Activated CD4-positive, CD25-positive, alpha-beta regulatory T cell (primary cell): ENCODE data around the gene KLHL1.
"Not testable (repeated sequence)": the region's sequence is repeated elsewhere in the genome, so short reads cannot be mapped to it uniquely, and the experiment has no call there.

Experiments used
- DNase-seq, 4 experiments: peaks; one replicate each; lab custom pipeline; 2025; lab: John Stamatoyannopoulos, UW

Gene KLHL1

GRCh38 chr13:70108356-70109105 lies at the start of gene KLHL1:
Gene KLHL1 (minus strand): TSS chr13:70108452. CDS start chr13:70107699, 753 bp downstream.
- DNase-seq: no peak

GRCh38 chr13:70142658-70143057 lies 34.4 kb upstream of the KLHL1 start:
- DNase-seq: not testable (repeated sequence)

- DNase-seq: no peak
Observed at GRCh38 chr13:70128098-70128497, 19.8 kb upstream of the KLHL1 start.

GRCh38 chr13:70125693-70126092 lies 17.4 kb upstream of the KLHL1 start:
- DNase-seq: no peak

DNA sequence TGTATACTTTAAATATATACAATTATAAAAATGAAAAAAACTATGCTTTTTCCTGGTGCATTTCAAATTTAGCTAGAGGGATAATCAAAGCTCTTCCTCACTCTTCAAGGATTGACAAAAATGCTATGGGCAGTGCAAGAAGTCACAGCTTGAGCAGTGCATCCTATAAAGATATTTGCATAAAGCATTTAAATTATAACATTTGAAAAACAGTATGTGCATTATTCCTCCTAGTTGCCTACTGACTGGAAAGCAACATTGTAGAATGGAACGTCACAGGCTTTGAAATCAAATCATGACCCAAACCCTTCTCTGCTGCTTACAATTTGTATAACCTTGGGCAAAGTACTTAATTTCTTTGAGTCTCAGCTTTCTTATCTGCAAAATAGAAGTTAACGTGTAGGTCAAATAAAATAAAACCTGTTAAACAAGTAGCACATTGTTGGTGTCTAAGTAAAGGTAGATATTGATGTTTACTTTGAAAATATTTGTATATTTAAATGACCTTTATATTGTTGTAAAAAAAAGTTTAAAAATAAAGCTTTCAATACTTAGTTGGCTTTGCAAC lies 9.2 kb upstream of the KLHL1 start:
- no peak for DNase-seq

DNA sequence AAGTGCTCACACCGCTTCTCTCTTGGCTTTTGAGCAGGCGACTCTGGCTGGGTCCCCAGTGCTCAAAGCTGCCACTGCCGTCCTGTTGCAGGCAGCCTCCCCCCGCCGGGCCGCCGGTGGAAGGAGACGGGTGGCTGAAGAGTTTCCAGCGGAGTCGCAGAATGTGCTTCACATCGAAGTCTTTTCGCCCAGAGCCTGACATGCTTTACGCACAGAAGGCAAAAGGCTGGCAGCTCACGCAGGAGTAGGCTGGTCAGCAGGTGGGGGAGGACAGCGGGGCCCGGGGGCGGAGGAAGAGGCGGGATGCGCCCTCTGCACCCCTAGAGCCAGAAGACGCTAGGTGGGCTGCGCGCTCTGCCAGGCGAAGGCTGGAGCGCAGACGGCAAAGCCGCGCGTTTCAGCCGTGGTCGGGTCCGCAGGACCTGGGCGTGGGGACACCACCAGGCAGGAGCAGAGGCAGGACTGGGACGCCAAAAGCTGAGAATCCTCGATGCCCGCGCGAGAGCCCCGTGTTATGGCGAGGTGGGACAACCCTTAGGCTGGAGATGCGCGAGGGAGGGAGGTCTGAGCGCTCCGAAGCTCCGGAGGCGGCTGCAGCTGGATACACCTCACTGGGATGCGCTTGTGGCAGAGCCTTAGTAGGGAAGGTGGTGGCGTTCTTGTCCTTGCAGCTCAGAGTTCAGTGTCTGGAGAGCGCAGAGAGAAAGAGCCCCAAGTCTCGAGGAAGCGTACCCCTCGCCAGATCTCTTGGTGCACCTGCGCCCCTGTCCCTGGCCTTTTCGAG lies 562 bp downstream of the KLHL1 start, which contains the start of gene ATXN8OS:
ATXN8OS (plus strand) TSS at position 329 of the 784 bp plus-strand sequence.
- DNase-seq: no peak

DNA sequence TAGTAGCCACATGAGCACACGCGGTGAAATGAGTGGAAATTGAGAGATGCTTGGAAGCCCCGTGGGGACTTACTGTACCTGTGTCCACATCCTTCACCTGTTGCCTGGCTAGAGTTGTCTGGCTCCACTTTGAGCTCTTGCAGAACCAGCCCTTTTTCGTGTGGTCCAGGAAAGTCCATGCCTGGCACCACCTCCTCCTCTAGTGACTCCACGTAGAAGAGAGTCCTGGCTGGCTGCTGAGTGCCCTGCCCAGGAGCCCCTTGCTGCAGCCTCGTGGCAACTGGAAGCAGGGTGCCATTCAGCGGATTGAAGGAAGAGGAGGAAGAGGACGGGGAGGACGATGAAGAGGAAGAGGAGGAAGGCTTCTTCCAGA lies 1.1 kb downstream of the KLHL1 start:
- DNase-seq: no peak

- no peak for DNase-seq
Observed at GRCh38 chr13:70104481-70104880, 3.8 kb downstream of the KLHL1 start.

DNA sequence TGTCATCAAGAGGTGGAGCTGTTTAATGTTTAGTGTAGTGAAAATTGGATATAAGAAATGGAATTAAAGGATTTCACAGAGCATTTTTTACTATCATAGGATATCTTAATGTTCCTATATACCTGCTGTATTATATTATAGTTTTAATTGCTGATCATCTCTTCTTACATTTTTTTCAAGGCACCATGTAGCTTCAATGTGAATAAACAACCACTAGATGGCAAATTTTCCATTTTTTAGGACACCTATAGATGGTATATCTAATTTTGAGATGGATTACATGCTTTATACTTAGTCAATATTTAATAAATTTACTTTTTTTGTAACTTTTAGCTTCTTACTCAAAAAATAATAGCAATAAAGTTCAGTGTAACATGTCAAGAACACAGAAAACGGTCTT lies 9.6 kb downstream of the KLHL1 start:
- DNase-seq: no peak

DNA sequence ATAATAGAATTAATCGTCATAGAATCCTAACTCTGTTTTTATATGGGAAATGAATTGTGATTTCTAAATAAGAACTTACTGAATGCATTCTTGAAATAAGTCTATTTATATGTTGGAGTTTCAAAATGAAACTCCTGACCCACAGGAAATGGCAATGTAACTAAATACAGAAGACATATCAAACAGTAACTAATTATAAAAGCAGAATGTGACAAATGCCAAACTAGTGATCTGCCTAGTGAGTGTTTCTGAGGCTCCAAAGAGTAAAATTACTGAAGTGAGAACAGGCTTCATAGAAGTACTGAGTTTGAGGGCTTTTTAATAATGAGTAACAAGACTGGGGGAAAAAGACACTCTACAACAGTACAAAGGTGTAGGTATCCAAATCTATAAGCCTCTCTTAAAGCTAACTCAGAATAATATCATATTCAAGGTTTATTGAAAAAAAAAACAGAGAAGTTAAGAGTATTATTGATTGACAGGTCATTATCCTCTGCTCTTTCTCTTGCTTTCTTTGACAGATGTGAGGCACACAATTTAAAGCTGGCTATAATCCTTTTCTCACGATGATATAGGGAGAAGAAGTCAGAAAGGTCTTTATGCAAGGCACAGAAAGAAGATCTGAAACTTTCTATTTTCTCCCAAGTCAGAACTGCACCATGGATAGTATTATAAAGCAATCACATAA lies 18.1 kb downstream of the KLHL1 start:
- DNase-seq: no peak

GRCh38 chr13:70088926-70089325 lies 19.3 kb downstream of the KLHL1 start:
- no peak for DNase-seq

DNA sequence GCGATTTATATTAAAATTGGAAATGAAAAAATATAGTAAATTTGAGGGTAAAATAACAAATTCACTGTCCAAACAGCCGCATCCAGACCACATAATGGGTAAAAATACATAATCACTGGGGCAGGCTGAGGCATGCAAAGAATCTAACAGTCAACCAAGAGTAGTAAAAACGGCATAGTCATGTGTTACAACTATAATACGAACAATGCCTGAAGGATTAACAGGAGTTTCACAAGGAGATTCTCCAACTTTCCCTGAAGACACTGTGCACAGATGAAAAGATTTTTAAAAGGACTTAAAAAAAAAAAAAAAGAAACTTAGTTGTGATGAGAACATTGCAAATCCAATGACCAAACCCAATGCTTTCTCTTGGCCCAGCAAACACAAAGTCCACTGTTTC lies 21.0 kb downstream of the KLHL1 start:
- DNase-seq: no peak

- DNase-seq: no peak
Observed at GRCh38 chr13:70080012-70080411, 28.2 kb downstream of the KLHL1 start.

- no peak for DNase-seq
Observed at GRCh38 chr13:70054572-70054971, 53.7 kb downstream of the KLHL1 start.

- no peak for DNase-seq
Observed at GRCh38 chr13:70051531-70051930, 56.7 kb downstream of the KLHL1 start.

GRCh38 chr13:70043685-70044084 lies 64.6 kb downstream of the KLHL1 start:
- DNase-seq: no peak

DNA sequence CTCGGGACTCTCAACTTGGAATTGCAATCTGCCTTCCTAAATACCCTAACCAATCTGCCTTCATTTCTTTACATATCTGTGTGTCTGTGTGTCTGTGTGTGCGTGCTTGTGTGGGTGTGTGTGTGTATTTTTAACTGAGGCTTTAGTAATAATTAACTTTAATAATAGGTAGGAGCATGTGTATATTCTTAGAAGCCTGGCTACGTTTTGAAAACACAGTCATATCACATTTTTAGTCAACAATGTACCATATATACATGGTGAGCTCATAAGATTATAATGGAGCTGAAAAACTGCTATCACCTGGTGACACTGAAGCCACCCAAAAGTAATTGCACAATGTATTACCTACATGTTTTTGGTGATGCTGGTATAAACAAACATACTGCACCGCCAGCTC lies 66.1 kb downstream of the KLHL1 start:
- DNase-seq: no peak

- DNase-seq: no peak
Observed at GRCh38 chr13:70034286-70034685, 74.0 kb downstream of the KLHL1 start.

GRCh38 chr13:70027551-70027950 lies 80.7 kb downstream of the KLHL1 start:
- no peak for DNase-seq

- DNase-seq: no peak
Observed at GRCh38 chr13:70023516-70023915, 84.7 kb downstream of the KLHL1 start.

DNA sequence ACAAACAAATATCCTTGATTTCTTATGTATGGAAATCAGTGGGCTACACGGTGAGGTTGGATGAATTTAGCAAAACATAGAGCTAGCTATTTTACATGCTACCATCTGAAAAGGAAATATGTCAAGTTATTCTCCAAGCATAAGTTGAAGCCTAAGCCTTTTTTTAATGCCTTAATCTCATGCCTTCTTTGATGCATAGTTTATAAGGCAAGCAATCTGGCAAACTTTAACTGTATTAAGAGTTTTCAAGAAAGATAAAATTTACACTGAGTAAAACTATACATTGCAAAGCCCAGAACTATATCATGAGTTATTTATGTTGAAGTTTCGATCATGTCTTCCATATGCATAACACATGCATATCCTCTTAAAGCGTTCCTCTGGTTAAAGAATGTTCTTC lies 85.6 kb downstream of the KLHL1 start:
- no peak for DNase-seq

GRCh38 chr13:70016116-70016515 lies 92.1 kb downstream of the KLHL1 start:
- DNase-seq: no peak
